ENCODE data around the gene RASA3.
"Not testable (repeated sequence)": the region's sequence is repeated elsewhere in the genome, so short reads cannot be mapped to it uniquely, and the experiment has no call there.

RASA3 gene

DNA sequence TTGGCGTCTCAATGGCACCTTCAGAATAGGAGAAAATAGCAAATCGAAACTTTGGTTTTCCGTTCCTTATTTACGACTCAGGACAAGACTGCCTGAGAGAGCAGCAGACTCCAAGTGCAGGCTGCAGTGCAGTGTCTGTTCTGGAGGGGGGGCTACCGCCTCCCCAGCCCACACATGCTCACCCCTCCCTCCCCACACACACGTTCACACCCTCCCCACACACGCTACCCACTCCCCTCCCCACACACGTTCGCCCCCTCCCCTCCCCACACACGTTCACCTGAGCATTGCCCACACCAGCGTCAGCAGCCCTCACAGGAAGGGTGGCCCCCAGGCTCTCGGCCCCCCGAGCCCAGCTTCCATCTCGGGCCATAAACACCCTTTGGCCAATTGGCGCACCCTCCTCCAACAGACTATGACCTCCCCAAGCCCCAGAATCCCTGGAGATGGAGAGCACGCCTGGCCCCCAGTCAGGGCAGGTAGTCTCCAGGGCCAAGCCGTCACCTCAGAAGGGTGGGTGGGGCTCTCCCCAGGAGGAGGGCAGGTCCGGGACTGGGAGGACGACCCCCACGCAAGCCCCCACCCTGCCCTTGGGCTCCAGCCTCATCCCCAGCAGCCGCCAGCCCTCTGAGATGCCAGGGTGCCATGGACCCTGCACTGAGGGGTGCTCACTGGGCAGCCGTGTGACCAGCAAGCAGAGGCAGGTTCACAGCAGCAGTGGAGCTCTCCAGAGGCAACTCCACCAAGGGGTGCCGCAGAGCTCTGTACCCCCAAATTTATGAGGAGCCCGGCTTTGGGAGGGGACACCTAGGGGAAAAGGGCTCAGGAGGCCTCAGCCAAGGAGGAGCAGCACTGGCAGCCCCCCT, 27.5 kb downstream of the RASA3 start:
- peak overlapping the region in 3 of 10 experiments; percentile 9 to 41 (median 36); a peak in 3 of 20 replicates for H3K4me3 ChIP-seq
- peak overlapping the region in 8 of 11 experiments; percentile 4 to 64 (median 47); a peak in 13 of 22 replicates for H3K27ac ChIP-seq
- H4K20me1 ChIP-seq, result peaks cover 78 to 95% (median 89%) of the 10 kb centered on the region in 11 experiments
- no peaks in the 10 kb centered on the region for H3K9me3 ChIP-seq (replicated peaks in 1 of 11)
- H3K27me3 ChIP-seq, result no peaks in the 10 kb centered on the region
- H3K9ac ChIP-seq, result peak overlapping the region in 9 of 11 experiments; percentile 14 to 71 (median 44); a peak in 13 of 22 replicates
- peaks cover 62 to 90% (median 88%) of the 10 kb centered on the region in 10 experiments for H3K4me1 ChIP-seq
- H3K4me2 ChIP-seq, result peak overlapping the region; percentile 81 to 96 (median 89)
- H3K36me3 ChIP-seq, result peaks cover 0 to 14% (median 0%) of the 10 kb centered on the region in 11 experiments; a peak in 4 of 22 replicates
- TF ChIP-seq Cebpa-rat (IDR thresholded peaks at IDR 0.05), result no peak

DNA sequence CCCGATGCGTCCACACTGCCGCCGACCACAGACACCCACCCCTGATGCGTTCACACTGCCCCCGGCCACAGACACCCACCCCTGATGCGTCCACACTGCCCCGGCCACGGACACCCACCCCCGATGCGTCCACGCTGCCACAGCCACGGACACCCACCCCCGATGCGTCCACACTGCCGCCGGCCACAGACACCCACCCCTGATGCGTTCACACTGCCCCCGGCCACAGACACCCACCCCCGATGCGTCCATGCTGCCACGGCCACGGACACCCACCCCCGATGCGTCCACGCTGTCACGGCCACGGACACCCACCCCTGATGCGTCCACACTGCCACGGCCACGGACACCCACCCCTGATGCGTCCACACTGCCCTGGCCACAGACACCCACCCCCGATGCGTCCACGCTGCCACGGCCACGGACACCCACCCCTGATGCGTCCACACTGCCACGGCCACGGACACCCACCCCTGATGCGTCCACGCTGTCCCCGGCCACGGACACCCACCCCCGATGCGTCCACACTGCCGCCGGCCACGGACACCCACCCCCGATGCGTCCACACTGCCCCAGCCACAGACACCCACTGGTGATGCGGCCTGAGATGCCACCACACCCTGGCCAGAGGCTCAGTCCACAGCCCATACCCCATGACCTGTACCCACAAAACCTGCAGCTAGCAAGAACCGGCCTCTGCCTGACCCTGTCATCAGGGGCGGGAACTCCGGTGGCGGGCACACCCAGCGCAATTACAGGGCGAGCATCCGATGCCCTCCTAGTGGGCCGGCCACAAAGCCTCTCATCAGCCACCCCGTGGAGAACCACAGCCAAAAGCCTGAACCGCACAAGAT, 28.4 kb downstream of the RASA3 start:
- H3K4me3 ChIP-seq, result no peak overlapping the region
- no peak for TF ChIP-seq Cebpa-rat (IDR thresholded peaks at IDR 0.05)
- H3K27me3 ChIP-seq, result no peaks in the 10 kb centered on the region
- H3K9me3 ChIP-seq (replicated peaks in 1 of 11), result no peaks in the 10 kb centered on the region
- H3K27ac ChIP-seq, result peak overlapping the region in 2 of 11 experiments; percentile 16 to 43; a peak in 2 of 22 replicates
- peak overlapping the region; percentile 26 to 96 (median 89); a peak in 19 of 22 replicates for H3K4me2 ChIP-seq
- peaks cover 72 to 88% (median 82%) of the 10 kb centered on the region in 11 experiments for H4K20me1 ChIP-seq
- H3K9ac ChIP-seq, result no peak overlapping the region; a peak in 2 of 22 replicates
- H3K4me1 ChIP-seq, result peaks cover 56 to 86% (median 83%) of the 10 kb centered on the region in 10 experiments
- H3K36me3 ChIP-seq, result peaks cover 0 to 14% (median 0%) of the 10 kb centered on the region in 11 experiments; a peak in 4 of 22 replicates

DNA sequence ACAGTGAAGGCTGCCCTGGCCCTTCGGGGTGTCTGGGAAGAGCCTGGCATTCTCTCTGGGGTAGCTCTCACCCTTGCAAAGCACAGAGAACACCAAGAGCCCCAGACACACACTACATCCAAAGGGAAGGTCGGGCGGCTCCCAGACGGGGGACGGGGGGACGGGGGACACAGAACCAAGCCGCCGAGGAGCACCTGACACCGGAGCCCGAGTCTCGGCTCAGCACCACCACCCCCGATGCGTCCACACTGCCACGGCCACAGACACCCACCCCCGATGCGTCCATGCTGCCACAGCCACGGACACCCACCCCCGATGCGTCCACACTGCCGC, 29.2 kb downstream of the RASA3 start:
- H4K20me1 ChIP-seq, result peaks cover 71 to 88% (median 82%) of the 10 kb centered on the region in 11 experiments
- H3K27ac ChIP-seq, result peak overlapping the region in 3 of 11 experiments; percentile 28 to 38 (median 37); a peak in 1 of 22 replicates
- peak overlapping the region in 8 of 11 experiments; percentile 46 to 62 (median 56); a peak in 7 of 22 replicates for H3K4me2 ChIP-seq
- H3K4me3 ChIP-seq; H3K27me3 ChIP-seq; H3K9ac ChIP-seq; H3K9me3 ChIP-seq (replicated peaks in 1 of 11): not testable (repeated sequence)
- peaks cover 56 to 86% (median 83%) of the 10 kb centered on the region in 10 experiments for H3K4me1 ChIP-seq
- H3K36me3 ChIP-seq, result peaks cover 0 to 13% (median 0%) of the 10 kb centered on the region in 11 experiments; a peak in 2 of 22 replicates

DNA sequence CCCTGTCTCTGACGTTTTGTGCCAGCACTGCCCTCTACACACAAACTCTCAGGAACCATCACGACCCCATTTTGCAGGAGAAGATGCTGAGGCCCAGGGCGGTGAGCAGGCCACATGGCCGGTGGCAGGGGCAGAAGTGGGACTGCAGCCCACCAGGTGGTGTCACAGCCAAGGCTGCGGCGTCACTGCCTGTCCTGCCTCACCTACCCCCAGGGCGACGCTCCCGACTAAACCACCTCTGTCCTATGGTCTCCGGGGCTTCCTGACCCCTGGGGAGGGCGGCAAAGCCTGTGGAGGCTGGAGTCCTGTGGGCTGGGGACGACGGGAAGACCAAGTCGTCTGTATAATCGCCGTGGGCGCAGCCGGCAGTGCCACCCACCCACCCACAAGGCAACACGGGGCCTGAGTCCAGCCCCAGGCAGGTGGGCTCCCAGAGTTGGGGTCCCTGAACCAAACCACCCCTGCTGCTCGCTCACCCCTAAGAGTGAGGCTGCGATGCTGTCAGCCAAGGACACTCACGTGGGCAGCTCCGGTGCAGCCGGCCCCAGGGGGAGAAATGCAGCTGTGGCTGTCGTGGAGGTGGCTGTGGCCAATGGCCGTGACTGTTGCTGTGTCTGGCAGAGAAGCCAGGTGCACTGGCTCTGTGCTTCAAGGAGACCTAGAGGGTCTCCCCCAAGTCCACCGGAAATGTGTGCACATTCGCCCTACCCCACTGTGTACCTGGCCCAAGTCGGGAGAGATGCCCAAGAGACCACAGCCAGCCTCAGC, 29.7 kb downstream of the RASA3 start:
- TF ChIP-seq Cebpa-rat (IDR thresholded peaks at IDR 0.05), result no peak
- Histone ChIP-seq H3K4me2 (peak overlapping the region in 9 of 11 experiments; percentile 34 to 62 (median 56); a peak in 18 of 22 replicates), H3K36me3 (peaks cover 0 to 13% (median 0%) of the 10 kb centered on the region in 11 experiments; a peak in 2 of 22 replicates), H3K4me1 (peaks cover 56 to 86% (median 83%) of the 10 kb centered on the region in 10 experiments), H3K9me3 (replicated peaks in 1 of 11) (no peaks in the 10 kb centered on the region), H4K20me1 (peaks cover 73 to 88% (median 82%) of the 10 kb centered on the region in 11 experiments), H3K27me3 (no peaks in the 10 kb centered on the region), H3K27ac (peak overlapping the region in 4 of 11 experiments; percentile 17 to 38 (median 32); a peak in 4 of 22 replicates), H3K9ac (peak overlapping the region in 2 of 11 experiments; percentile 15 to 29; a peak in 2 of 22 replicates), H3K4me3 (no peak overlapping the region)

DNA sequence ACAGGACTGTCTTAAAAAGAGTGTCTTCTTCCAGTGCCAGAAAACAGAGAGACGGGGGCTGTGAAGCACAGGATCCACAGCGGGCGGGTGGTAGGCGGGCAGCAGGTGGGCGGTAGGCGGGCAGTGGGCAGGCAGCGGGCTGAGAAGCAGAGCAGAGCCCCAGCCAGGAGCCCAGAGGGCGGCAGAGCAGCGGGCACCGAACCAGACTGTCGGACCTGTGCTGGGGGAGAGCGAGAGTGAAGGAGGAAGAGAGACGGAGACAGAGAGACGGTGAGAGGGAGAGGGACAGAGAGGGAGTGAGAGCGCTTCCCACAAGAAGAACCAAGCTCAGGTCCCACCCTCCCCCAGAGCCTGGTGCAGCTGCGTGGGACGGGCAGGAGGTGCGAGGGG, 30.3 kb downstream of the RASA3 start:
- Histone ChIP-seq H3K4me1 (peaks cover 56 to 86% (median 83%) of the 10 kb centered on the region in 10 experiments), H3K9me3 (replicated peaks in 1 of 11) (no peaks in the 10 kb centered on the region), H3K4me2 (peak overlapping the region in 10 of 11 experiments; percentile 5 to 62 (median 54); a peak in 20 of 22 replicates), H3K9ac (peak overlapping the region in 4 of 11 experiments; percentile 15 to 36 (median 24); a peak in 5 of 22 replicates), H3K27me3 (no peaks in the 10 kb centered on the region), H3K4me3 (no peak overlapping the region), H3K36me3 (peaks cover 0 to 11% (median 0%) of the 10 kb centered on the region in 11 experiments; a peak in 2 of 22 replicates), H3K27ac (peak overlapping the region in 4 of 11 experiments; percentile 17 to 38 (median 32); a peak in 4 of 22 replicates), H4K20me1 (peaks cover 73 to 88% (median 82%) of the 10 kb centered on the region in 11 experiments)
- no peak for TF ChIP-seq Cebpa-rat (IDR thresholded peaks at IDR 0.05)

DNA sequence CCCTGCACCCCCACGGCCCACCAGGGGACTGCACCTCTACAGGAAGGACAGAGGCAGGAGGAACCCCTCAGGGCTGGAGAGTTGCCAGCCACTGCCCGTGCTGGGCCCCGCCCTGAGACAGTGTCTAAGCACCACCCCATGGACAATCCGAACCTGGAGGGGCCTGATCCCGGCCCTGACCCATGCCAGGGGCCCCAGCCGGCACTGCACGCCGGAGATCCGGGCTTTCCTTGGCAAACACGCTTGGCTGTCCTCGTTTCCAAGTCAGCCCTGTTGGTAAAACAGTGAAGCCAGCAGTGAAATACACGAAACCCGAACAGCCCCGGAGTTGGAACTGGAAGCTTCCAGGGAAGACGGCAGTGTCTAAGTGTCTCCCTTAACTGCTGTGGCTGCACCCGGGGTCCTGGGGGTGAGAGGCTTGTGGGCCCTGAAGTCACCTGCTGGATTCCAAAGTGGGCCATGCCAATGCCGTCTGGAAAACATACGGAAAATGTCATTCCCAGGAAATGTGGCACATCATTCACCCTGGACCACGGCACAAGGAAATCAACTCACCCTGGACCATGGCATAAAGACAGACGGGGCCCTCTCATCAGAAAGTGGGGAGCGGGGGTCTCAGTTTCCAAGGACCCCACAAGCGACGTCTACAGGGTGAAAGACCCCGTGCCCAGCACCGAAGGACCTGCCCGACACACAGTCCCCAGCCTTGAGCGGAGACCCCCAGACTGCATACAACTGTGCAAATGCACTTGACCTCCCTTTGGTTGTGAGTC, 30.9 kb downstream of the RASA3 start:
- Histone ChIP-seq H3K27ac (peak overlapping the region in 4 of 11 experiments; percentile 13 to 37 (median 22); a peak in 4 of 22 replicates), H3K9ac (peak overlapping the region in 5 of 11 experiments; percentile 7 to 36 (median 18); a peak in 2 of 22 replicates), H4K20me1 (peaks cover 73 to 88% (median 83%) of the 10 kb centered on the region in 11 experiments), H3K36me3 (0 out of 22 replicates have a peak, but pooled peaks cover 0 to 7% (median 0%) of the 10 kb centered on the region in 11 experiments), H3K4me2 (peak overlapping the region; percentile 2 to 62 (median 52); a peak in 20 of 22 replicates), H3K27me3 (no peaks in the 10 kb centered on the region), H3K4me3 (no peak overlapping the region), H3K9me3 (replicated peaks in 1 of 11) (no peaks in the 10 kb centered on the region), H3K4me1 (peaks cover 58 to 86% (median 83%) of the 10 kb centered on the region in 10 experiments)
- TF ChIP-seq Cebpa-rat (IDR thresholded peaks at IDR 0.05), result no peak

Data from BLaER1 treated with 17β-estradiol and CSF1 and Interleukin-3, amounts not matched to agents 10 nM and 100 nM (cell line).